ENCODE results near the gene CRYBG3. TPM values are rescaled to one million over a fixed set of nuclear protein-coding genes. Genes with fewer than 3 reads are reported as not detected.

Gene CRYBG3
- total and polyA plus RNA-seq, 2 of the 13 experiments (the other 11 are each of a cell fraction or from before 2014, with no cell fraction given) = 3.8 to 15.9 TPM

GRCh38 chr3:97825101-97825500 lies 3.3 kb downstream of the CRYBG3 start:
- H3K9ac ChIP-seq (ENCODE audit: insufficient read depth, low read depth, low read length) = no peak overlapping the region
- ChIA-PET POLR2A (no interaction called here), CTCF (ENCODE audit: low intra/inter-chr PET ratio, low total read pairs) (no interaction called here)
- FAIRE-seq (no peak), DNase-seq (ENCODE audit: low spot score) (no peak), ATAC-seq (no peak)
- H3K4me1 ChIP-seq (ENCODE audit: insufficient read depth, low read length) = peaks cover 41% of the 10 kb centered on the region
- BruUV-seq (replicated peaks) = no TSS peak
- peaks cover 29% of the 10 kb centered on the region for H3K79me2 ChIP-seq (ENCODE audit: insufficient read depth, low read length)
- H4K20me1 ChIP-seq (ENCODE audit: insufficient read depth, low read length) = no peaks in the 10 kb centered on the region
- intact Hi-C loops (cut with micrococcal nuclease; ENCODE audit: unreplicated experiment) = no loop called here
- peaks cover 0 to 8% of the 10 kb centered on the region in 2 experiments; a peak in 3 of 5 replicates for H3K27me3 ChIP-seq (ENCODE audit: control insufficient read depth in 1 of 2, insufficient read depth in 2 of 2, low read length in 2 of 2)
- no peaks in the 10 kb centered on the region for H3K36me3 ChIP-seq (replicated peaks in 1 of 2; ENCODE audit: control insufficient read depth in 1 of 2, insufficient read depth in 2 of 2, low read length in 2 of 2)
- H3K4me2 ChIP-seq (ENCODE audit: low read depth, low read length) = no peak overlapping the region
- no peak overlapping the region for H3K27ac ChIP-seq (ENCODE audit: extremely low read length, insufficient read depth, low read length)
- no peaks in the 10 kb centered on the region for H3K9me3 ChIP-seq (ENCODE audit: low read length)
- TF ChIP-seq ZNF124 (CRISPR knock-in tag; IDR thresholded peaks at IDR 0.05) (no peak), ZNF598 (CRISPR knock-in tag; IDR thresholded peaks at IDR 0.05; ENCODE audit: borderline replicate concordance) (no peak), ZNF3 (CRISPR knock-in tag; IDR thresholded peaks at IDR 0.05) (no peak), ZFX (CRISPR knock-in tag; IDR thresholded peaks at IDR 0.05; ENCODE audit: low read depth) (no peak), ZNF891 (CRISPR knock-in tag; IDR thresholded peaks at IDR 0.05) (no peak), TOE1 (CRISPR knock-in tag; IDR thresholded peaks at IDR 0.05) (no peak), TCF12 (IDR thresholded peaks at IDR 0.05) (no peak), TCF12 (CRISPR knock-in tag; IDR thresholded peaks at IDR 0.05) (no peak), ZBTB33 (CRISPR knock-in tag; IDR thresholded peaks at IDR 0.05) (no peak), REXO4 (CRISPR knock-in tag; IDR thresholded peaks at IDR 0.05; ENCODE audit: borderline replicate concordance) (no peak), ZNF619 (CRISPR knock-in tag; IDR thresholded peaks at IDR 0.05) (no peak), ZNF607 (CRISPR knock-in tag; IDR thresholded peaks at IDR 0.05; ENCODE audit: borderline replicate concordance) (no peak), ZNF253 (CRISPR knock-in tag; IDR thresholded peaks at IDR 0.05; ENCODE audit: borderline replicate concordance) (no peak)
- TF ChIP-seq, protein P1, sequence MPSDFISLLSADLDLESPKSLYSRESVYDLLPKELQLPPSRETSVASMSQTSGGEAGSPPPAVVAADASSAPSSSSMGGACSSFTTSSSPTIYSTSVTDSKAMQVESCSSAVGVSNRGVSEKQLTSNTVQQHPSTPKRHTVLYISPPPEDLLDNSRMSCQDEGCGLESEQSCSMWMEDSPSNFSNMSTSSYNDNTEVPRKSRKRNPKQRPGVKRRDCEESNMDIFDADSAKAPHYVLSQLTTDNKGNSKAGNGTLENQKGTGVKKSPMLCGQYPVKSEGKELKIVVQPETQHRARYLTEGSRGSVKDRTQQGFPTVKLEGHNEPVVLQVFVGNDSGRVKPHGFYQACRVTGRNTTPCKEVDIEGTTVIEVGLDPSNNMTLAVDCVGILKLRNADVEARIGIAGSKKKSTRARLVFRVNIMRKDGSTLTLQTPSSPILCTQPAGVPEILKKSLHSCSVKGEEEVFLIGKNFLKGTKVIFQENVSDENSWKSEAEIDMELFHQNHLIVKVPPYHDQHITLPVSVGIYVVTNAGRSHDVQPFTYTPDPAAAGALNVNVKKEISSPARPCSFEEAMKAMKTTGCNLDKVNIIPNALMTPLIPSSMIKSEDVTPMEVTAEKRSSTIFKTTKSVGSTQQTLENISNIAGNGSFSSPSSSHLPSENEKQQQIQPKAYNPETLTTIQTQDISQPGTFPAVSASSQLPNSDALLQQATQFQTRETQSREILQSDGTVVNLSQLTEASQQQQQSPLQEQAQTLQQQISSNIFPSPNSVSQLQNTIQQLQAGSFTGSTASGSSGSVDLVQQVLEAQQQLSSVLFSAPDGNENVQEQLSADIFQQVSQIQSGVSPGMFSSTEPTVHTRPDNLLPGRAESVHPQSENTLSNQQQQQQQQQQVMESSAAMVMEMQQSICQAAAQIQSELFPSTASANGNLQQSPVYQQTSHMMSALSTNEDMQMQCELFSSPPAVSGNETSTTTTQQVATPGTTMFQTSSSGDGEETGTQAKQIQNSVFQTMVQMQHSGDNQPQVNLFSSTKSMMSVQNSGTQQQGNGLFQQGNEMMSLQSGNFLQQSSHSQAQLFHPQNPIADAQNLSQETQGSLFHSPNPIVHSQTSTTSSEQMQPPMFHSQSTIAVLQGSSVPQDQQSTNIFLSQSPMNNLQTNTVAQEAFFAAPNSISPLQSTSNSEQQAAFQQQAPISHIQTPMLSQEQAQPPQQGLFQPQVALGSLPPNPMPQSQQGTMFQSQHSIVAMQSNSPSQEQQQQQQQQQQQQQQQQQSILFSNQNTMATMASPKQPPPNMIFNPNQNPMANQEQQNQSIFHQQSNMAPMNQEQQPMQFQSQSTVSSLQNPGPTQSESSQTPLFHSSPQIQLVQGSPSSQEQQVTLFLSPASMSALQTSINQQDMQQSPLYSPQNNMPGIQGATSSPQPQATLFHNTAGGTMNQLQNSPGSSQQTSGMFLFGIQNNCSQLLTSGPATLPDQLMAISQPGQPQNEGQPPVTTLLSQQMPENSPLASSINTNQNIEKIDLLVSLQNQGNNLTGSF (CRISPR knock-in tag; IDR thresholded peaks at IDR 0.05) = no peak
- TF ChIP-seq, protein P2, sequence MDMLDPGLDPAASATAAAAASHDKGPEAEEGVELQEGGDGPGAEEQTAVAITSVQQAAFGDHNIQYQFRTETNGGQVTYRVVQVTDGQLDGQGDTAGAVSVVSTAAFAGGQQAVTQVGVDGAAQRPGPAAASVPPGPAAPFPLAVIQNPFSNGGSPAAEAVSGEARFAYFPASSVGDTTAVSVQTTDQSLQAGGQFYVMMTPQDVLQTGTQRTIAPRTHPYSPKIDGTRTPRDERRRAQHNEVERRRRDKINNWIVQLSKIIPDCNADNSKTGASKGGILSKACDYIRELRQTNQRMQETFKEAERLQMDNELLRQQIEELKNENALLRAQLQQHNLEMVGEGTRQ (IDR thresholded peaks at IDR 0.05; ENCODE audit: low read depth, low read length) = no peak
- TF ChIP-seq, protein P2 (CRISPR knock-in tag; IDR thresholded peaks at IDR 0.05; ENCODE audit: borderline replicate concordance) = no peak
- H3K4me3 ChIP-seq (replicated peaks in 1 of 3; ENCODE audit: insufficient read depth in 1 of 3, low read depth in 2 of 3, low read length in 3 of 3) = no peak overlapping the region
- in situ Hi-C loops (cut with HindIII; ENCODE audit: extremely low pct_ligation_motif_present, low pct_unique_long_range_greater_than_20kb) = no loop called here
- WGBS (ENCODE audit: low lambda C conversion rate) = 100% methylated on average over 1 of the region's 1 CpG
- H2AFZ ChIP-seq (ENCODE audit: low read length) = no peak overlapping the region
